NT2/D1 (cell line): ENCODE data around the gene GLT8D2.

Experiments used
- DNase-seq: peaks from one replicate; pipeline ENCODE4 v3.0.0-alpha.2; 2011; ENCODE audit warnings: low read depth, low spot score
- H3K27me3 ChIP-seq: 2 replicates; pipeline ENCODE4 v1.6.0; 2011; ENCODE audit warnings: mild to moderate bottlenecking; ENCODE audit not compliant: insufficient read length, insufficient read depth
- H3K36me3 ChIP-seq: 2 replicates; pipeline ENCODE4 v1.6.1; 2011; ENCODE audit warnings: mild to moderate bottlenecking, low read length, mixed read lengths; ENCODE audit not compliant: insufficient read depth, insufficient read length
- H3K4me1 ChIP-seq: 2 replicates; pipeline ENCODE4 v1.5.1; 2011; ENCODE audit not compliant: insufficient read depth, insufficient read length
- H3K4me3 ChIP-seq: 2 replicates; pipeline ENCODE4 v1.5.1; 2011; ENCODE audit warnings: low read depth; ENCODE audit not compliant: insufficient read length
- H3K9ac ChIP-seq: 2 replicates; pipeline ENCODE4 v1.6.0; 2011; ENCODE audit warnings: low read depth; ENCODE audit not compliant: insufficient read length
- H3K9me3 ChIP-seq: 2 replicates; pipeline ENCODE4 v1.5.1; 2011; ENCODE audit warnings: mild to moderate bottlenecking, low read length; ENCODE audit not compliant: insufficient read depth
- SUZ12 ChIP-seq: IDR thresholded peaks from 2 replicates; pipeline ENCODE4 v1.6.1; 2011; ENCODE audit not compliant: insufficient read length, insufficient read depth; ENCODE audit errors: extremely low read depth
- YY1 ChIP-seq: IDR thresholded peaks from 2 replicates; pipeline ENCODE4 v1.6.1; 2011; ENCODE audit not compliant: insufficient read length, insufficient read depth
- ZNF274 ChIP-seq: IDR thresholded peaks from 2 replicates; pipeline ENCODE4 v1.6.1; 2011; ENCODE audit warnings: mild to moderate bottlenecking, low read depth, low read length

GLT8D2 gene

GRCh38 chr12:104011253-104011652 is 38.7 kb downstream of the GLT8D2 start:
- Histone ChIP-seq H3K9ac (no peak overlapping the region), H3K36me3 (no peaks in the 10 kb centered on the region), H3K9me3 (peaks cover 11% of the 10 kb centered on the region; the same call in 1 of the 2 replicates), H3K4me1 (no peaks in the 10 kb centered on the region), H3K4me3 (no peak overlapping the region), H3K27me3 (no peaks in the 10 kb centered on the region)
- no peak for DNase-seq
- TF ChIP-seq ZNF274 (no peak), SUZ12 (no peak), YY1 (no peak)

- Histone ChIP-seq H3K9ac (no peak overlapping the region), H3K4me3 (no peak overlapping the region), H3K27me3 (no peaks in the 10 kb centered on the region), H3K36me3 (no peaks in the 10 kb centered on the region), H3K4me1 (no peaks in the 10 kb centered on the region), H3K9me3 (peaks cover 11% of the 10 kb centered on the region; the same call in 1 of the 2 replicates)
- DNase-seq: no peak
- TF ChIP-seq YY1 (no peak), SUZ12 (no peak), ZNF274 (no peak)
These were observed 39.3 kb downstream of the GLT8D2 start for GRCh38 chr12:104010606-104011169.

GRCh38 chr12:104010121-104010520 is 39.9 kb downstream of the GLT8D2 start:
- TF ChIP-seq ZNF274 (no peak), SUZ12 (no peak), YY1 (no peak)

GRCh38 chr12:104006929-104007328 is 43.1 kb downstream of the GLT8D2 start:
- Histone ChIP-seq H3K9ac (no peak overlapping the region), H3K9me3 (peaks cover 11% of the 10 kb centered on the region; the same call in 1 of the 2 replicates), H3K4me3 (no peak overlapping the region), H3K27me3 (no peaks in the 10 kb centered on the region), H3K4me1 (no peaks in the 10 kb centered on the region), H3K36me3 (no peaks in the 10 kb centered on the region)
- no peak for DNase-seq
- TF ChIP-seq ZNF274: no peak
- no peak for TF ChIP-seq YY1
- no peak for TF ChIP-seq SUZ12

More at GRCh38 chr12:104010121-104010520, 39.9 kb downstream of the GLT8D2 start:
- Histone ChIP-seq H3K27me3 (no peaks in the 10 kb centered on the region), H3K9ac (no peak overlapping the region), H3K9me3 (peaks cover 11% of the 10 kb centered on the region; the same call in 1 of the 2 replicates), H3K4me3 (no peak overlapping the region), H3K4me1 (no peaks in the 10 kb centered on the region), H3K36me3 (no peaks in the 10 kb centered on the region)
- DNase-seq: no peak

- H3K9ac ChIP-seq: no peak overlapping the region
- TF ChIP-seq ZNF274 (no peak), SUZ12 (no peak), YY1 (no peak)
- no peak for DNase-seq
- peaks cover 2% of the 10 kb centered on the region; the same call in 1 of the 2 replicates for H3K9me3 ChIP-seq
- no peak overlapping the region for H3K4me3 ChIP-seq
- no peaks in the 10 kb centered on the region for H3K4me1 ChIP-seq
- no peaks in the 10 kb centered on the region for H3K36me3 ChIP-seq
- no peaks in the 10 kb centered on the region for H3K27me3 ChIP-seq
These were observed 46.4 kb downstream of the GLT8D2 start for GRCh38 chr12:104003596-104003995.

- no peaks in the 10 kb centered on the region for H3K4me1 ChIP-seq
- H3K9ac ChIP-seq: no peak overlapping the region
- no peaks in the 10 kb centered on the region for H3K27me3 ChIP-seq
- no peak for DNase-seq
- H3K9me3 ChIP-seq: no peaks in the 10 kb centered on the region
- H3K4me3 ChIP-seq: no peak overlapping the region
- TF ChIP-seq YY1 (no peak), ZNF274 (no peak), SUZ12 (no peak)
- no peaks in the 10 kb centered on the region for H3K36me3 ChIP-seq
These were observed 47.3 kb downstream of the GLT8D2 start for GRCh38 chr12:104002686-104003085.

GRCh38 chr12:104000807-104001434 is 49.1 kb downstream of the GLT8D2 start:
- Histone ChIP-seq H3K9ac (no peak overlapping the region), H3K4me1 (no peaks in the 10 kb centered on the region), H3K36me3 (no peaks in the 10 kb centered on the region), H3K4me3 (no peak overlapping the region), H3K9me3 (no peaks in the 10 kb centered on the region), H3K27me3 (no peaks in the 10 kb centered on the region)
- DNase-seq: no peak
- TF ChIP-seq YY1 (no peak), SUZ12 (no peak), ZNF274 (no peak)
